Caco-2 (cell line): ENCODE data around the gene LMAN1L. TPM values are rescaled to one million over a fixed set of nuclear protein-coding genes. Genes with fewer than 3 reads are reported as not detected.

Source experiments
- BruUV-seq: library from RNA; stranded (reverse); fragments of 400-500 nt; replicated peaks from 2 replicates; lab custom pipeline; 2021; lab: Mats Ljungman, UMichigan
- CTCF ChIA-PET: fragments of 300-600 bp; sonication (Branson Sonifier 250); formaldehyde crosslinking; loops from one replicate; lab custom pipeline; 2022; ENCODE audit warnings: antibody characterized with exemption; lab: Charles Lee
- POLR2A ChIA-PET: fragments of 300-600 bp; sonication (Branson Sonifier 250); formaldehyde crosslinking; loops from one replicate; lab custom pipeline; 2022; ENCODE audit warnings: antibody characterized with exemption; lab: Charles Lee
- DNase-seq, 2 experiments: peaks; one replicate each; pipeline versions ENCODE4 v3.0.0 to v3.0.0-alpha.2; 2020 to 2022
- H3K27me3 ChIP-seq: replicated peaks from 2 replicates; pipeline ENCODE4 v1.6.0; 2011; ENCODE audit warnings: low read length; ENCODE audit not compliant: control insufficient read depth, insufficient read depth
- H3K36me3 ChIP-seq: 2 replicates; pipeline ENCODE4 v1.5.1; 2011; ENCODE audit warnings: low read length; ENCODE audit not compliant: control insufficient read depth, insufficient read depth
- H3K4me1 ChIP-seq: fragments of 250-450 bp; sonication (Bioruptor Pico); 2 replicates; pipeline ENCODE4 v1.5.1; 2020; ENCODE audit warnings: mild to moderate bottlenecking
- H3K4me3 ChIP-seq: 2 replicates; pipeline ENCODE4 v1.5.1; 2011; ENCODE audit warnings: low read depth, mild to moderate bottlenecking, control low read depth, low read length
- H3K9me3 ChIP-seq: fragments of 250-450 bp; sonication (Bioruptor Pico); 2 replicates; pipeline ENCODE4 v1.5.1; 2020; ENCODE audit warnings: mild to moderate bottlenecking, moderate library complexity
- H3K27ac Mint-ChIP-seq: one replicate; pipeline ENCODE4 v1.8.0; 2022; ENCODE audit warnings: mixed read lengths; ENCODE audit not compliant: unreplicated experiment
- H3K27me3 Mint-ChIP-seq: one replicate; pipeline ENCODE4 v1.8.0; 2022; ENCODE audit warnings: mixed read lengths; ENCODE audit not compliant: insufficient read depth, unreplicated experiment
- H3K36me3 Mint-ChIP-seq: one replicate; pipeline ENCODE4 v1.8.0; 2022; ENCODE audit warnings: mild to moderate bottlenecking, mixed read lengths; ENCODE audit not compliant: insufficient read depth, unreplicated experiment
- H3K4me1 Mint-ChIP-seq: one replicate; pipeline ENCODE4 v1.8.0; 2022; ENCODE audit warnings: low read depth, mixed read lengths; ENCODE audit not compliant: unreplicated experiment
- H3K4me3 Mint-ChIP-seq: one replicate; pipeline ENCODE4 v1.8.0; 2022; ENCODE audit warnings: mild to moderate bottlenecking, moderate library complexity, mixed read lengths; ENCODE audit not compliant: unreplicated experiment
- H3K9me3 Mint-ChIP-seq: one replicate; pipeline ENCODE4 v1.8.0; 2022; ENCODE audit warnings: mixed read lengths; ENCODE audit not compliant: unreplicated experiment
- intact Hi-C: fragments of 100-400 bp; cut with micrococcal nuclease; formaldehyde crosslinking; loops from one replicate; pipeline ENCODE4 v1.10.0; 2022; ENCODE audit not compliant: unreplicated experiment
- total RNA-seq: library from RNA; stranded (reverse); gene quantifications from 2 replicates; pipeline ENCODE4 v1.2.3, GENCODE V29; 2022
- TF ChIP-seq, protein P1 (sequence below), 2 experiments: fragments of 200-600 bp in 1 of 2; IDR thresholded peaks; 1 replicate in 1 of 2; 2 replicates in 1 of 2; pipeline versions ENCODE4 v1.5.1 to v1.8.0; 2011 to 2022; ENCODE audit warnings: antibody characterized with exemption in 1 of 2, control low read depth in 1 of 2, inconsistent platforms in 1 of 2, low read depth in 1 of 2, low read length in 1 of 2, mild to moderate bottlenecking in 1 of 2, moderate library complexity in 1 of 2; ENCODE audit not compliant: insufficient read depth in 1 of 2, severe bottlenecking in 1 of 2, unreplicated experiment in 1 of 2

The LMAN1L gene
- total RNA-seq, 1 experiment from 2014 or later, result not detected

DNA sequence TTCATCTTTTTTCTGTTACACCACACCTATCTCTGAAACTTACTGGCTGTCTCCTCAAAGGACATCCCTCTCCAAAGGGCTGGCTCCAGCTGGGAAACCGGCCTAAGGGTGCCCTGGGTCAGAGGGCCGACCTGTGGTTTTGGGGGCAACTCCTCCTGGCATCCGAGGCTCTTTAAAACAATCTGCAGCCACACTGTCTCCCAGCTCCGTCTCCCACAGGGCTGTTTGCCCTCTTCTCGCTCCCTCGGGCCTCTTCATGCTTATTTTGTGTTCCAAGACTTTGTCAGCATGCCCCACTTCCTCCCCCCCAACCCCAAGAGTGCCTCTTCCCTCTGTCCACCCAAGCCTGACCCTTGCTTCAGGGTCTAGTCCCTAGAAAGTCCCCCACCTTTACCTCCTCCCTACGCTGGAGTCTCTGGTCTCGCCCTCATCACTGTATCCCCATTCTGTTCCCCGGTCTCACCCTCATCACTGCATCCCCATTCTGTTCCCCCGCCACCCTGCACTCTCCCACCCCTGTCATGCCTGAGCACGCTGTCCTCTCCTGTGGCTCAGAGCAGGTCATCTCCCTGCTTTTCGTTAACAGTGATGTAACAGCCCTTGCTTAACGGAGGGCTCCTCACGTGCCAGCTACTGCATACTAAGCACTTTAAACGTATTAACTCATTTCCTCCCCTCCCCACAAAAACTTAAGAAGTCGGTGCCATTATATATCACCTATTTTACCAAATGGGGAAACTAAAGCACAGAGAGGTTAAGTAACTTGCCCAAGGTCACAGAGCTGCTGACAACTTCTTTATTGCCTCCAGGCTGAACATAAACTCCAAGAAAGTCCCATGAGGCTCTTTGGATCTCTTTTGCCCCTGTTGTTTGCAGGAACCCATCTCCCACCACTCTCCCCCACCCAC is 31.9 kb upstream of the LMAN1L start:
- no peaks in the 10 kb centered on the region for H3K9me3 ChIP-seq
- Mint-ChIP-seq H3K4me1 (peaks cover 31% of the 10 kb centered on the region), H3K27me3 (no peaks in the 10 kb centered on the region), H3K4me3 (peak overlapping the region; percentile 52), H3K27ac (no peak overlapping the region), H3K9me3 (no peaks in the 10 kb centered on the region), H3K36me3 (peaks cover 10% of the 10 kb centered on the region)
- no TSS peak for BruUV-seq
- CTCF ChIA-PET, result interaction anchor here (0.6 to 1.2 kb wide), 5 partner anchors 10 to 178 kb away, joined by 3 to 6 read pairs (median 4); no protein-coding TSS in a partner anchor
- intact Hi-C loops, result loop anchor here (2.0 kb wide), 1 partner anchor 62 kb away; the partner anchor contains the start of gene ULK3
- TF ChIP-seq, protein P1, sequence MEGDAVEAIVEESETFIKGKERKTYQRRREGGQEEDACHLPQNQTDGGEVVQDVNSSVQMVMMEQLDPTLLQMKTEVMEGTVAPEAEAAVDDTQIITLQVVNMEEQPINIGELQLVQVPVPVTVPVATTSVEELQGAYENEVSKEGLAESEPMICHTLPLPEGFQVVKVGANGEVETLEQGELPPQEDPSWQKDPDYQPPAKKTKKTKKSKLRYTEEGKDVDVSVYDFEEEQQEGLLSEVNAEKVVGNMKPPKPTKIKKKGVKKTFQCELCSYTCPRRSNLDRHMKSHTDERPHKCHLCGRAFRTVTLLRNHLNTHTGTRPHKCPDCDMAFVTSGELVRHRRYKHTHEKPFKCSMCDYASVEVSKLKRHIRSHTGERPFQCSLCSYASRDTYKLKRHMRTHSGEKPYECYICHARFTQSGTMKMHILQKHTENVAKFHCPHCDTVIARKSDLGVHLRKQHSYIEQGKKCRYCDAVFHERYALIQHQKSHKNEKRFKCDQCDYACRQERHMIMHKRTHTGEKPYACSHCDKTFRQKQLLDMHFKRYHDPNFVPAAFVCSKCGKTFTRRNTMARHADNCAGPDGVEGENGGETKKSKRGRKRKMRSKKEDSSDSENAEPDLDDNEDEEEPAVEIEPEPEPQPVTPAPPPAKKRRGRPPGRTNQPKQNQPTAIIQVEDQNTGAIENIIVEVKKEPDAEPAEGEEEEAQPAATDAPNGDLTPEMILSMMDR (IDR thresholded peaks at IDR 0.05; ENCODE audit: insufficient read depth in 1 of 2, low read depth in 1 of 2, low read length in 1 of 2, severe bottlenecking in 1 of 2, unreplicated experiment in 1 of 2), result no peak
- H3K27me3 ChIP-seq, result no peaks in the 10 kb centered on the region
- no peak overlapping the region for H3K4me3 ChIP-seq
- POLR2A ChIA-PET, result no interaction called here
- H3K4me1 ChIP-seq, result peaks cover 32% of the 10 kb centered on the region
- H3K36me3 ChIP-seq, result no peaks in the 10 kb centered on the region
- no peak for DNase-seq

DNA sequence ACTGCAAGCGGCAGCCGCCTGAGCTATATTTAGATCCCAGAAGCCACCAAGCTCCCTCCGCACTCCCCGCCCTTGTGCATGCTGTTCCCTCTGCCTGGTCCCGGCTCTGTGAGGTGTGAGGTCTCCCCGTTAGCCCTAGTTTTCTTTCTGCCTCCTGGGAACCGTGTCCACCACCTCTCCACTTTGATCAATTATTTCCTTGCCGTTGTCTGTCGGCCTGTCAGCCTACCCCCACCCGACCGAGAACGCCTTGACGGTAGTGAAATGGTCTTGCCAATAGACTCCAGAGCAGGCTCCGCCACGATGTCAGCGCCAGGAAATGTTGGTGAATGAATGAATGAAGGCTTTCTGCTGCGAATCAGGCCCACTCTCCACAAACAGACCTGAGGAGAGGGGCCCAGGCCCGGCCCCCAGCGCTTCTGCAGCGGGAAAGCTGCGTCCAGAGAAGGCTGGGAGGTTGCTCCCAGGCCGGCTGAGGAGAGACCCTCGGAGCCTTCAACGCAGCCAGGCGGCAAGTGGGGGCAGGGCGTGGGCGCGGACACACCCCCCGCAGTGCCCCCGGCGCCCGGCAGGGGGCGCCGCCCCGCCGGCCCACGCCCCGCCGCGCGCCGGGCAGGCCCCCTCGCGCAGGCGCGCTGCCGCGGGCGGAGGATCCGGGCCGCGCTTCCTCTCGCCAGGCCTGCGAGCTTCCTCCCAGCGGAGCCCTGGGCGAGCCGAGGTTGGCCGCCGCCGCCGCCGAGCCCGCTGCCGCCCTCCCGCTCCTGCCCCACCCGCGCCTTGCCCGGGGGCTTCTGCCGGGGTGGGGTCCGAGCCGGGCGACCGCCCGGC is 31.0 kb upstream of the LMAN1L start, which contains the start of gene CSK:
Gene CSK (plus strand): TSS at position 650 of the 828 bp plus-strand sequence. CDS start 16,218 bp downstream, outside the sequence.
- peak within 1 kb of the TSS; percentile 55 for H3K27ac Mint-ChIP-seq
- peaks cover 10% of the 10 kb centered on the region for H3K36me3 Mint-ChIP-seq
- no peaks in the 10 kb centered on the region for H3K27me3 Mint-ChIP-seq
- DNase-seq, result peak in 1 of 2 experiments; percentile 76
- BruUV-seq, result no TSS peak
- ChIA-PET CTCF (interaction anchor here (0.6 to 1.4 kb wide), 8 partner anchors 8 to 176 kb away, joined by 3 to 4 read pairs (median 3); partner anchors contain the start of gene ULK3), POLR2A (no interaction called here)
- H3K27me3 ChIP-seq, result no peaks in the 10 kb centered on the region
- H3K9me3 ChIP-seq, result no peaks in the 10 kb centered on the region
- no peaks in the 10 kb centered on the region for H3K9me3 Mint-ChIP-seq
- TF ChIP-seq, protein P1 (IDR thresholded peaks at IDR 0.05; ENCODE audit: insufficient read depth in 1 of 2, low read depth in 1 of 2, low read length in 1 of 2, severe bottlenecking in 1 of 2, unreplicated experiment in 1 of 2), result peak; percentile 41 to 73
- peak within 1 kb of the TSS; percentile 82 for H3K4me3 ChIP-seq
- peaks cover 31% of the 10 kb centered on the region for H3K4me1 Mint-ChIP-seq
- H3K4me1 ChIP-seq, result peaks cover 32% of the 10 kb centered on the region
- intact Hi-C loops, result loop anchor here (2.0 kb wide), 2 partner anchors 19 to 61 kb away; partner anchors contain the start of gene ULK3
- peak within 1 kb of the TSS; percentile 90 for H3K4me3 Mint-ChIP-seq
- no peaks in the 10 kb centered on the region for H3K36me3 ChIP-seq
